Esophagus squamous epithelium (tissue), 4 donors: Measurements from ENCODE around the gene NHSL2.

Source experiments
- CTCF ChIP-seq, 6 experiments: fragments of 450-650 bp in 4 of 6; fragments of 200-600 bp in 2 of 6; sonication (generic) in 2 of 6; IDR thresholded peaks; one replicate each; pipeline ENCODE4 v1.5.1; 2016 to 2019; ENCODE audit warnings: antibody characterized with exemption in 6 of 6, mild to moderate bottlenecking in 4 of 6, moderate library complexity in 4 of 6
- POLR2A ChIP-seq, 4 donors: fragments of 450-650 bp; IDR thresholded peaks; one replicate each; pipeline ENCODE4 v1.6.1; 2017; ENCODE audit warnings: antibody characterized with exemption in 4 of 4, mild to moderate bottlenecking in 4 of 4, moderate library complexity in 3 of 4

- TF ChIP-seq CTCF (IDR thresholded peaks at IDR 0.05), result no peak
- TF ChIP-seq POLR2A (IDR thresholded peaks at IDR 0.05), result no peak
These were observed 42.7 kb downstream of the NHSL2 start for GRCh38 chrX:71953391-71953790.
